Lower lobe of right lung (tissue), 2 donors: ENCODE results near the gene FRMD4A. TPM values are rescaled to one million over a fixed set of nuclear protein-coding genes. Genes with fewer than 3 reads are reported as not detected.

ENCODE experiments used
- ATAC-seq, 2 donors: fragments of 200-7000 bp; cut with Tn5 transposase; one replicate each; pipeline ENCODE4 v1.9.1; 2020 to 2022; ENCODE audit warnings: mild to moderate bottlenecking in 2 of 2, moderate library complexity in 2 of 2
- DNase-seq: peaks from one replicate; pipeline ENCODE4 v3.0.0-alpha.2; 2020
- H3K27ac ChIP-seq: fragments of 200-600 bp; one replicate; pipeline ENCODE4 v1.8.0; 2022
- H3K27me3 ChIP-seq: fragments of 200-600 bp; one replicate; pipeline ENCODE4 v1.8.0; 2022; ENCODE audit warnings: low read depth
- H3K36me3 ChIP-seq: fragments of 200-600 bp; one replicate; pipeline ENCODE4 v1.8.0; 2022; ENCODE audit warnings: mild to moderate bottlenecking
- H3K4me1 ChIP-seq: fragments of 200-600 bp; one replicate; pipeline ENCODE4 v1.8.0; 2022
- H3K4me3 ChIP-seq: fragments of 200-600 bp; one replicate; pipeline ENCODE4 v1.8.0; 2022; ENCODE audit warnings: mild to moderate bottlenecking
- H3K9me3 ChIP-seq: fragments of 200-600 bp; one replicate; pipeline ENCODE4 v1.8.0; 2022
- intact Hi-C: fragments of 100-400 bp; cut with DNase I; formaldehyde crosslinking; loops from one replicate; pipeline ENCODE4 v1.11.0; 2022
- total RNA-seq: library from RNA; stranded (reverse); fragmentation: NEBNext Ultra II Directional; extraction: Animal tissue kit (Norgen Biotek cat#: 25700); gene quantifications from one replicate; pipeline ENCODE4 v1.2.1, GENCODE V29; 2021
- TF ChIP-seq, protein P1 (sequence below): fragments of 200-600 bp; IDR thresholded peaks from one replicate; pipeline ENCODE4 v1.8.0; 2022; ENCODE audit warnings: antibody characterized with exemption, mild to moderate bottlenecking
- donor health status: DM: no; HTN: yes; CAD: no; lungs with severe emphysema.

Gene FRMD4A
- total RNA-seq, 1 donor from 2014 or later = 64.8 TPM

DNA sequence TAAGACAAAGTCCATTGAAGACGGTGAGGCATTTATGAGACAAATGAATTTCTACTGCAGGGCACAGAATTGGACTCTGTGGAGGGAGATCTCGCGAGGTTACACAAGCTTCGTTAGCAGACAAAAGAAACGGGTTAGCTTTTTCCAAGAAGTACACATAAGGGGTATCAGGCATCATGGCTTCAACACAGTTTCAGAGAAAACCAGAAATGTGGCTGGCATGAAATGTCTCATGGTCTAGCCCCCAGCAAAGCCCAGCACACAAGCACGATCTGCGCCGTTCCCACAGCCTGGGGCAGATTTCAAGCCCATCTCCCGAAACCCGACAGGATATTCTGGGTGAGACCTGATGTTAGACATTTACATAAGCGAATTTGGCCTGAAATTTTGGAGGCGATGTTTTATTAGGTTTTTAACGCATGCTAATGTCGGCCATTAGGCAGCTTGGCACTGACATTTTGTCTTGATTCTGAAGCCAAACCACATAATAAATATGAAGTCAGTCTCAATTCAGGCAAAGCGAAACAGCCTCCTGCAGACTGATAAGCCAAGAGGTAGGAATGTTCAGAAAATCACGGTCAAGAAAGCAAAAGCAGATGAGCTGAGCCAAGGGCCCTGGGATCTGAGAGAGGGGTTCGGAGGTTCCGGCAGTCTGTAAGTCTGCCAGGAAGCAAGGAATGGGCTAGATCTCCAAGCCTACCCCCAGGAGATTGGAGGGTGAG lies 503.5 kb downstream of the FRMD4A start:
- intact Hi-C loops = no loop called here
- Histone ChIP-seq H3K27me3 (no peaks in the 10 kb centered on the region), H3K4me3 (peak overlapping the region; percentile 3), H3K27ac (peak overlapping the region; percentile 24), H3K9me3 (no peaks in the 10 kb centered on the region), H3K36me3 (no peaks in the 10 kb centered on the region), H3K4me1 (peaks cover 14% of the 10 kb centered on the region)
- ATAC-seq (no peak), DNase-seq (no peak)
- TF ChIP-seq, protein P1, sequence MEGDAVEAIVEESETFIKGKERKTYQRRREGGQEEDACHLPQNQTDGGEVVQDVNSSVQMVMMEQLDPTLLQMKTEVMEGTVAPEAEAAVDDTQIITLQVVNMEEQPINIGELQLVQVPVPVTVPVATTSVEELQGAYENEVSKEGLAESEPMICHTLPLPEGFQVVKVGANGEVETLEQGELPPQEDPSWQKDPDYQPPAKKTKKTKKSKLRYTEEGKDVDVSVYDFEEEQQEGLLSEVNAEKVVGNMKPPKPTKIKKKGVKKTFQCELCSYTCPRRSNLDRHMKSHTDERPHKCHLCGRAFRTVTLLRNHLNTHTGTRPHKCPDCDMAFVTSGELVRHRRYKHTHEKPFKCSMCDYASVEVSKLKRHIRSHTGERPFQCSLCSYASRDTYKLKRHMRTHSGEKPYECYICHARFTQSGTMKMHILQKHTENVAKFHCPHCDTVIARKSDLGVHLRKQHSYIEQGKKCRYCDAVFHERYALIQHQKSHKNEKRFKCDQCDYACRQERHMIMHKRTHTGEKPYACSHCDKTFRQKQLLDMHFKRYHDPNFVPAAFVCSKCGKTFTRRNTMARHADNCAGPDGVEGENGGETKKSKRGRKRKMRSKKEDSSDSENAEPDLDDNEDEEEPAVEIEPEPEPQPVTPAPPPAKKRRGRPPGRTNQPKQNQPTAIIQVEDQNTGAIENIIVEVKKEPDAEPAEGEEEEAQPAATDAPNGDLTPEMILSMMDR = no peak

DNA sequence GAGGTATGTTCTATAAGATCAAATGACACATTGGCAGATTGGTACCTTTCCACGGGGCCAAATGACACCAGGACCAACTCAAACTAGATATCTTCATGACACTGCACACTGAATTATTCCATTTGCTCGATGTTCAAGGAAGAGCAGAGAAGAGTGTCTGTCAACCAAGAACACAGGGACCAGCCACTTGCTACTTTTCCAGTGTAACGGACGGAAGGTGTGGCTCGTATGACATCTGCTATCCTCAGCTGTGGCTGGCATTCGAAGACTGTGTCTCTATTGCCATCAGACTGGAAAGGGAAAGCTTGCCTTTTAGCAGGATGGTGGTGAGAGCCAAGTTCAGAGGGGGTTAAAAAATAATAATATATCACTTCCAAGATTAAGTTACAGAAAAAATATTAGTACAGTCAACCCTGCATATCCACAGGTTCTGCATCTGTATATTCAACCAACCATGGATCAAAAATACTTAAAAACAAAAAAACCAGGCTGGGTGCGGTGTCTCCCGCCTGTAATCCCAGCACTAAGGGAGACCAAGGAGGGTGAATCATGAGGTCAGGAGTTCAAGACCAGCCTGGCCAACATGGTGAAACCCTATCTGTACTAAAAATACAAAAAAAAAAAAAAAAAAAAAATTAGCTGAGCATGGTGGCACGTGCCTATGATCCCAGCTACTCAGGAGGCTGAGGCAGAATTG lies 506.9 kb downstream of the FRMD4A start:
- Histone ChIP-seq H3K4me3 (no peak overlapping the region), H3K27ac (no peak overlapping the region), H3K36me3 (no peaks in the 10 kb centered on the region), H3K4me1 (no peaks in the 10 kb centered on the region), H3K27me3 (no peaks in the 10 kb centered on the region), H3K9me3 (no peaks in the 10 kb centered on the region)
- TF ChIP-seq, protein P1 = no peak
- intact Hi-C loops = no loop called here
- no peak for DNase-seq
- no peak for ATAC-seq

DNA sequence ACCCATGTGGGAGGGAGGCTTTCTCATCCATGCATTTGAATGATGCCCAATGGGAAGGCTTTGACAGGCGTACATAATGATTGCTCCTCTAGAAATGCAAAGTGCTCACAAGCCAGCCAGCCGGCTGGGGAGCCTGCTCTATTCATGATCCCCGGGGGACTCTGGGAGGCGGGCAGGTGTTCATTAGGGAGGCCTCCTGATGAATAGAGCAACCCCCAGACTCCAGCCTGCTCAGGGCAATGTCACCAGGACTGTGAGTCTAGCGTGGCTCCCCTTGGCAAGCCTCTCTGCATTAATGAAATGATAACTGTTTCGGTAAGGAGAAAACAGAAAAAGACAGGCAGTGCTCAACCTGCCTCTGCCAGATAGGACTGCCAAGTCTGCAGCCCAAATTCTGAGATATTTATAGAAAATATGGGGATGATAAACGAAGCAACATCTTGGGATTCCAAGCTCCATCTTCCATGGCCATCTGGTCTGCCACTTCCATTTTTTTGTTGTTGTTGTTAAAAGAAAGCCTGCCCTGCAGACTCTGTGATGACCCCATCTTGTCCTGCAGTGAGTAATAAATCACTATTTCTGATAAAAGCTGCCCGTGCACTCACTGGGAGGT lies 507.5 kb downstream of the FRMD4A start:
- intact Hi-C loops = no loop called here
- TF ChIP-seq, protein P1 = no peak
- ATAC-seq (no peak), DNase-seq (no peak)
- Histone ChIP-seq H3K27me3 (no peaks in the 10 kb centered on the region), H3K4me1 (no peaks in the 10 kb centered on the region), H3K9me3 (no peaks in the 10 kb centered on the region), H3K27ac (no peak overlapping the region), H3K4me3 (no peak overlapping the region), H3K36me3 (no peaks in the 10 kb centered on the region)

DNA sequence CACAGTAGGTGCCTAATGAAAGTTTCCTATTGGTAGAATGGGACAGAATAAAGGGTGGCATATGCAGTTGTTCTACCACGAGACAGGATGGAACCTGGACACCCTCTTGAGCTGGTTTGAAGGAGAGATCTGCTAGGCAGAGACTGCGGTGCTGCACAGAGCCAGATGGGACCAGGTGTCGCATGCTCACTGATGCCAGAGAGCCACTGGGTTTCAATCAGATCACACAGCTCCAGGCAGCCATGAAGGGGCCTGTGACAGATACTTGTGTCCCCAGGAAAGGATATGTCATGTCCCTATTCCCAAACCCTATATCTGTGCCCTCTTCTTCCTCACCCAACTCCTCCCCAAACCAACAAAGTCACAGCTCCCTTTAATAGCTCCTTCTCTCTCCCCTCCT lies 508.2 kb downstream of the FRMD4A start:
- no peaks in the 10 kb centered on the region for H3K36me3 ChIP-seq
- H3K4me1 ChIP-seq = peaks cover under 1% of the 10 kb centered on the region
- intact Hi-C loops = no loop called here
- no peaks in the 10 kb centered on the region for H3K27me3 ChIP-seq
- no peak overlapping the region for H3K4me3 ChIP-seq
- no peaks in the 10 kb centered on the region for H3K9me3 ChIP-seq
- H3K27ac ChIP-seq = no peak overlapping the region
- DNase-seq (no peak), ATAC-seq (no peak)
- TF ChIP-seq, protein P1 = no peak

DNA sequence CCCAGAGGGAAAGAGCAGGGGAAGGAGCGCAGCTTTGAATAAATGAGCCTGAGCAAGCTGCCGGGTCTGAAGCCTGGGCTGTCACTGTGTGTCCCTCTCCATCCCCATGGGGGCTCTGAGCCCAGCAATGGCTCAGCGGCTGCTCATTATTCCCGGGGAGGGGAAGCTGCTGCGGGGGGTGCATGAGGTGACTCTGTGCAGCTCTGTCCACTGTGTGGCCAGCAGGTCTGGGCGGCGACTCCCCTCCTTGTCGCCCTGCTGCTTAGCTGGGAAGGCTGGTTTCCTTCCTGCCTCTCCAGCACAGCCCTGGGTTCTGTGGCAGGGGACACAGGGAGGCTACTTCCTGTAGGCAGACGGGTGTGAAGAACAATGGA lies 509.8 kb downstream of the FRMD4A start:
- peak in 1 of 2 donors; percentile 34 for ATAC-seq
- no peak overlapping the region for H3K27ac ChIP-seq

More for the DNA sequence above, 509.8 kb downstream of the FRMD4A start:
- intact Hi-C loops = no loop called here
- no peak for DNase-seq
- Histone ChIP-seq H3K4me3 (no peak overlapping the region), H3K9me3 (no peaks in the 10 kb centered on the region), H3K36me3 (no peaks in the 10 kb centered on the region), H3K27me3 (no peaks in the 10 kb centered on the region), H3K4me1 (peaks cover 10% of the 10 kb centered on the region)
- TF ChIP-seq, protein P1 = no peak
